Measurements from ENCODE around the gene SMCP.

SMCP gene

DNA sequence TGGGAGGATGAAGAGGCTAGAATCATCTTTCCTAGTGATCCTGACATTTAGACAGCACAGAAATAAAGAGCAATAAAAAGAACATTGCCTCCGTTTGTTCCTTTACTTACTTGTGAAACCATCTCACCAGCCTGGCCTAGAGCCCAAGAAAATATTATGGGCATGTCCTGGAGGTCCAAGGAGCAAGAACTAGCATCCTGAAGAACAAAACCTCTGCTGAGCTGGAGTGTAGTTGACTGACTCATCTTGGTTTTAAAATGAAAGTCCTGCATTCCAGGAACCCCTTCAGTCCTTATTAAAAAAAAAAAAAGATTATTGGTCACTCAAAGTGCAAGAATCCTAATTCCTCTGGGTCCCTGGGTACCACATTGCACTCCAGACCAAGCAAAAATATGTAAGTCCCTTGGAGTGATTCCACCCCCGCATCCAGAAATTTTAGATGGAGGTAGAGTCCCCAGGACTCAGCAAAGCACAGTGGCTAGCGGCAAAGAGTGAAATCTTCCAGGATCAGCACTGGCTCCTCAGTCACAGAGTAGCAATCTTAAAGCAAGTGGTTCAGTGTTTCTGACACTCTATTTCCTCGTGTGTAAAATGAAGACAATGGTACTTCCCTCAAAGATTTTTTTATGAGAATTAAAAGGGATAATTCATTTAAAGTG lies 7.0 kb downstream of the SMCP start:
- TF ChIP-seq, protein P1, sequence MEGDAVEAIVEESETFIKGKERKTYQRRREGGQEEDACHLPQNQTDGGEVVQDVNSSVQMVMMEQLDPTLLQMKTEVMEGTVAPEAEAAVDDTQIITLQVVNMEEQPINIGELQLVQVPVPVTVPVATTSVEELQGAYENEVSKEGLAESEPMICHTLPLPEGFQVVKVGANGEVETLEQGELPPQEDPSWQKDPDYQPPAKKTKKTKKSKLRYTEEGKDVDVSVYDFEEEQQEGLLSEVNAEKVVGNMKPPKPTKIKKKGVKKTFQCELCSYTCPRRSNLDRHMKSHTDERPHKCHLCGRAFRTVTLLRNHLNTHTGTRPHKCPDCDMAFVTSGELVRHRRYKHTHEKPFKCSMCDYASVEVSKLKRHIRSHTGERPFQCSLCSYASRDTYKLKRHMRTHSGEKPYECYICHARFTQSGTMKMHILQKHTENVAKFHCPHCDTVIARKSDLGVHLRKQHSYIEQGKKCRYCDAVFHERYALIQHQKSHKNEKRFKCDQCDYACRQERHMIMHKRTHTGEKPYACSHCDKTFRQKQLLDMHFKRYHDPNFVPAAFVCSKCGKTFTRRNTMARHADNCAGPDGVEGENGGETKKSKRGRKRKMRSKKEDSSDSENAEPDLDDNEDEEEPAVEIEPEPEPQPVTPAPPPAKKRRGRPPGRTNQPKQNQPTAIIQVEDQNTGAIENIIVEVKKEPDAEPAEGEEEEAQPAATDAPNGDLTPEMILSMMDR (IDR thresholded peaks at IDR 0.05; ENCODE audit: control insufficient read depth, extremely low read depth, insufficient read depth), result no peak
- H3K4me3 ChIP-seq (ENCODE audit: low read depth, low read length), result no peak overlapping the region
- no peak for DNase-seq (ENCODE audit: low read depth)

DNA sequence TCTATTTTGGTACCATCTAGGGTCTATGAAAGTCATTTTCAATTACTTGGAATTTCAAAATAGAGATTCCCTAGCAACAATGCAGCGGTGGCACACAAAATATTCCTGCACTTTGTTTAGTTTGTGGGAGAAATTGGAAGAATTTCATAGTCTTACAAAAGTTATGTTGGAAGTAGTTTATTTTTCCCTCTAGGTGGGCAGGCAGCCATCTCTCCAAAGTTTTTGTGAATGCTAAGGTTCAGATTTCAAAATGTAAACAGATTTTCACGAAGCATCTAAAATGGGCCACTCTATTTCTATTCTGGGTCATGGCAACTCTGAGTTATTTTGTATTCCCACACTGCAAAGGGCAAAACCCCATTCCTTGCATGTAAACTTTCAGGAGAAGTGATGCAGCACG lies 8.0 kb downstream of the SMCP start:
- TF ChIP-seq, protein P1 (IDR thresholded peaks at IDR 0.05; ENCODE audit: control insufficient read depth, extremely low read depth, insufficient read depth), result no peak
- H3K4me3 ChIP-seq (ENCODE audit: low read depth, low read length), result no peak overlapping the region
- DNase-seq (ENCODE audit: low read depth), result no peak

DNA sequence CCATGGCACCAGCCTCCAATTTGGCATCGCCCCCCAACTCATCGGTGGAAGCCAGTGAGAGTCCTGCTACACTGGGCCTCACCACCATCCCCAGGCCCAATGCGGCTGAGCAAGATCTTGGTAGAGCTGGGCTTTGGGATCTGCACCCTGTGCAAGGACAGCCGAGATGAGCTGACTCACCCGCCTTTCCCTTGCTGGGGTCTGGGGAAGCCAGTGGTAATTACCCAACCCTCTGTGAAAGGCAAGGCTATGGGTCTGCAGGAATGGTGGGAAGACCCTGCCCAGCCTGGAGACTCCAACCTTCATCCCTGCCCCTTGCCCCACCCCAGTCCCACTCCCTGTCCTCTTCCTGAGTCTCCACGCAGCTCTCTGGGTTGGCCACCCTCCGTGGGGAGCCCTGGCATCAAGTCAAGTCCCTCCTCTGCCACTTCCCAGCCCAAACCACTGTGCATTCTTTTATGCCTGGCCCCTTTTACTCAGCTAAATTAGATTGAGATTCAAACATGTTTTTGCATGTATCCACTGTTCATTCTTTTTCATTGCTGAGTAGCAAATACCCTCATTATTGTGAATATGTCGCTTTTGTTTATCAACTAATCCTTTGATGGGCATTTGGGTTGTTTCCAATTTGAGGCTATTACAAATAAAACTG lies 8.8 kb downstream of the SMCP start:
- DNase-seq (ENCODE audit: low read depth), result no peak
- no peak overlapping the region for H3K4me3 ChIP-seq (ENCODE audit: low read depth, low read length)
- TF ChIP-seq, protein P1 (IDR thresholded peaks at IDR 0.05; ENCODE audit: control insufficient read depth, extremely low read depth, insufficient read depth), result no peak

DNA sequence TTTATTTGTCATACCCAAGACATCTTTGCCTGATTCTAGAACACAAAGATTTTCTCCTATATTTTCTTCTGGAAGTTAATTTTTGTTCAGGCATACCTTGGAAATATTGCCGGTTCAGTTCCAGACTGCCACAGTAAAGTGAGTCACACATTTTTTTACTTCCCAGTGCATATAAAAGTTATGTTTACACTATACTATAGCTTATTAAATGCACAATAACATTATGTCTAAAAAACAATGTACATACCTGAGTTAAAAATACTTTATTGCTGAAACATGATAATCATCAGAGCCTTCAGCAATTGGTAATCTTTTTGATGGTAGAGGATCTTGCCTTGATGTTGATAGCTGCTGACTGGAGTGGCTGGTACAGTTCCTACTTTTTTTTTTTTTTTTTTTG lies 10.0 kb downstream of the SMCP start:
- no peak overlapping the region for H3K4me3 ChIP-seq (ENCODE audit: low read depth, low read length)
- TF ChIP-seq, protein P1 (IDR thresholded peaks at IDR 0.05; ENCODE audit: control insufficient read depth, extremely low read depth, insufficient read depth), result no peak
- DNase-seq (ENCODE audit: low read depth), result no peak

DNA sequence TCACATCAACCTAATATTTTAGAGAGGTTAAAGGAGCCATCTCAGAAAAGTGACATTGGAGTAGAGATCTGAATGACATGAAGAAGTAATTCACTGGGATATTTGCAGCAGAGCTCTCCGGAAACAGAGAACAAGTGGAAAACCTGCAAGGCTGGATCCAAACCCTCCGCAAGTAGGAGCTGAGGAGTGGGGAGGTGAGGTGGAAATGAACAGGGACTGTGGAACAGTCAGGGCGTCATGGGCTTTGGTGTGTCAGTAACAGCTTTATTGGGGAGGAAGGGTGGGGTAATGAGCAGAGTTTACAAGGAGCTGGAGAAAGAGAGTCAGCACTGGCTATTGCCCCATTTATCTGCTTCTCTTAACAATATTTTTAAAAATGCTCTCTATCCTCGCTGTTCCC lies 20.9 kb downstream of the SMCP start:
- H3K4me3 ChIP-seq (ENCODE audit: low read depth, low read length), result no peak overlapping the region
- DNase-seq (ENCODE audit: low read depth), result no peak
- TF ChIP-seq, protein P1 (IDR thresholded peaks at IDR 0.05; ENCODE audit: control insufficient read depth, extremely low read depth, insufficient read depth), result no peak

DNA sequence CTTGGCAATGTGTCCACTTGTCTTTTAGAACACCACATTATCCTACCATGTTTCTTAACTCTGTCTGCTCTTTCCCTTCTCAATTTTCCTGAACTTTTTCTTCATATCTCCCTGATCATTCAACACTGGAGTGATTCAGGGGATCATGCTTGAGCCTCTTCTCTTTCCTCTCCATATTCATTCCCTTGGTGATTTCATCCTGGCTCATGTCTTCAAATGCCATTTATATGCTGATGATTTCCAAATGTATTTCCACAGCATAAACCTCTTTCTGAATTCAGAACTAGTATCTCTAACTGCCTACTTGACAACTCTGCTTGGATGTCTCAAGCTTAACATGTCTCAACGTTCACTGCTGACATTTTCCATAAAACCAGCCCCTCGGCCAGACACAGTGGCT lies 21.8 kb downstream of the SMCP start:
- no peak overlapping the region for H3K4me3 ChIP-seq (ENCODE audit: low read depth, low read length)
- TF ChIP-seq, protein P1 (IDR thresholded peaks at IDR 0.05; ENCODE audit: control insufficient read depth, extremely low read depth, insufficient read depth), result no peak
- no peak for DNase-seq (ENCODE audit: low read depth)

DNA sequence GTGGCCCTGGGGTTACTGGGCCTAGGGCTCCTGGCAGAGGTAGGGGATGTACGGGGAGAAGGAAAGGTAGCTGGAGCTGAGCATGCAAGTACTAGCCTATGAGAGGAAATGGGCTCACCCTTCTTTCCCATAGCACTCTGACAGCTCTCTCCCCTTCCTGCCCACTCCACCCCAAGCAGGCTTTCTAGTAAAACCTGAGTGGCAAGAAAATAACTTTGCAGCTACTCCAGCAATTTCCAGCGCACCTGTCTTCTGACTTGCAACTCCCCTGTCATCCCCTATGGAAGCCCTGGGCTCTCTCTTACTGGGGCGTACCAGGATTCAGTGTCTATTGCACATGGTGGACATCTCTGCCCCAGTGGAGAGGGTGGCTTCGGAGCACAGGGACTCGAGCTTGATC lies 23.5 kb downstream of the SMCP start:
- no peak for DNase-seq (ENCODE audit: low read depth)

More for the DNA sequence above, 23.5 kb downstream of the SMCP start:
- TF ChIP-seq, protein P1 (IDR thresholded peaks at IDR 0.05; ENCODE audit: control insufficient read depth, extremely low read depth, insufficient read depth), result no peak
- no peak overlapping the region for H3K4me3 ChIP-seq (ENCODE audit: low read depth, low read length)

Measured in LNCaP clone FGC (cell line).